Neural crest cell (in vitro differentiated cells): ENCODE data around the gene LRCH3. TPM values are rescaled to one million over a fixed set of nuclear protein-coding genes. Genes with fewer than 3 reads are reported as not detected.

ENCODE experiments used
- DNase-seq: peaks from one replicate; pipeline ENCODE4 v3.0.0; 2021; ENCODE audit warnings: low read depth, mixed read lengths, low spot score
- H3K27ac Mint-ChIP-seq: one replicate; pipeline ENCODE4 v1.8.0; 2021; ENCODE audit warnings: mild to moderate bottlenecking, mixed read lengths; ENCODE audit not compliant: unreplicated experiment
- H3K27me3 Mint-ChIP-seq: 2 replicates; pipeline ENCODE4 v1.8.0; 2021; ENCODE audit warnings: low read depth, mild to moderate bottlenecking, mixed read lengths
- H3K36me3 Mint-ChIP-seq: 2 replicates; pipeline ENCODE4 v1.8.0; 2021; ENCODE audit warnings: low read depth, mild to moderate bottlenecking, mixed read lengths
- H3K4me1 Mint-ChIP-seq: 2 replicates; pipeline ENCODE4 v1.8.0; 2021; ENCODE audit warnings: mixed read lengths
- H3K4me3 Mint-ChIP-seq: one replicate; pipeline ENCODE4 v1.8.0; 2021; ENCODE audit warnings: mild to moderate bottlenecking, mixed read lengths
- H3K9me3 Mint-ChIP-seq: 2 replicates; pipeline ENCODE4 v1.8.0; 2021; ENCODE audit warnings: mixed read lengths
- CTCF ChIP-seq: fragments of 200-600 bp; sonication (generic); conservative IDR thresholded peaks from 2 replicates; pipeline ENCODE4 v1.5.0; 2021; ENCODE audit warnings: antibody characterized with exemption, mild to moderate bottlenecking
- long read RNA-seq: library from polyadenylated mRNA; unstranded; transcript quantifications from one replicate; pipeline ENCODE4 v2.0.0, GENCODE V29; 2020
- total RNA-seq: library from RNA; stranded (reverse); gene quantifications from 2 replicates; pipeline ENCODE4 v1.2.1, GENCODE V29; 2021

Gene LRCH3
- 69.0 and 69.8 TPM in 2 replicates for total RNA-seq
- long read RNA-seq, full-length matches to known transcripts: 10 of 36 reads
- long read RNA-seq, partial matches to known transcripts: 11 of 36 reads
- long read RNA-seq, other reads (novel, unspliced or antisense): 15 of 36 reads

GRCh38 chr3:197791113-197791891, at the start of gene LRCH3:
Gene LRCH3 (plus strand): TSS chr3:197791254. CDS start chr3:197791279, 25 bp downstream.
- H3K4me1 Mint-ChIP-seq: peaks cover 41% of the 10 kb centered on the region
- no peaks in the 10 kb centered on the region for H3K9me3 Mint-ChIP-seq
- DNase-seq: peak; percentile 94
- peak within 1 kb of the TSS; percentile 96 for H3K4me3 Mint-ChIP-seq
- H3K27ac Mint-ChIP-seq: peak within 1 kb of the TSS; percentile 97
- TF ChIP-seq CTCF: no peak
- H3K36me3 Mint-ChIP-seq: no peaks in the 10 kb centered on the region
- H3K27me3 Mint-ChIP-seq: no peaks in the 10 kb centered on the region

GRCh38 chr3:197742787-197743186, 48.3 kb upstream of the LRCH3 start:
- no peak overlapping the region for H3K27ac Mint-ChIP-seq
- DNase-seq: no peak
- peaks cover 5% of the 10 kb centered on the region for H3K4me1 Mint-ChIP-seq
- no peaks in the 10 kb centered on the region for H3K27me3 Mint-ChIP-seq
- no peak for TF ChIP-seq CTCF
- H3K36me3 Mint-ChIP-seq: no peaks in the 10 kb centered on the region
- H3K9me3 Mint-ChIP-seq: no peaks in the 10 kb centered on the region
- H3K4me3 Mint-ChIP-seq: no peak overlapping the region

DNA sequence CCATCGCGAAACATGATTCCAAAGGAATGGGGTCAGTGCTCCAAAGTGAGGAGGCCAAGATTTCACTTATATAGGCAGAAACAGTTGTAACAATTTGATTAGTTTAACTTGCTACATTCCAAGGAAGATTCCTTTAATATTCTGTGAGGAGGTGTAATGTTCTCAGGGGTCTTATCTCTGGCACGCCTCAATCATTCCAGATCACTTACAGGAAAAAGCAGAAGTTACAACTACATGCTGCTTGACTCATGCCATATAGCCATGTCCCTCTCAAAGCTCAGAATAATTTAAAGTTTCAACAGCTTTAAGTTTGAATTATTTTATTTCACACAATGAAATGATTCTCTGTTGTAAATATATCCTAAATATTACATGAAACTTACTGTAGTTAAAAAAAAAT, 44.8 kb upstream of the LRCH3 start:
- H3K27me3 Mint-ChIP-seq: no peaks in the 10 kb centered on the region
- H3K4me1 Mint-ChIP-seq: peaks cover 24% of the 10 kb centered on the region
- peak overlapping the region; percentile 67 for H3K27ac Mint-ChIP-seq
- no peaks in the 10 kb centered on the region for H3K9me3 Mint-ChIP-seq
- no peak for DNase-seq
- no peaks in the 10 kb centered on the region for H3K36me3 Mint-ChIP-seq
- no peak for TF ChIP-seq CTCF
- H3K4me3 Mint-ChIP-seq: no peak overlapping the region

GRCh38 chr3:197746801-197747237, 44.2 kb upstream of the LRCH3 start:
- DNase-seq: no peak
- no peaks in the 10 kb centered on the region for H3K27me3 Mint-ChIP-seq
- no peaks in the 10 kb centered on the region for H3K9me3 Mint-ChIP-seq
- no peaks in the 10 kb centered on the region for H3K36me3 Mint-ChIP-seq
- TF ChIP-seq CTCF: no peak
- H3K4me3 Mint-ChIP-seq: peak overlapping the region; percentile 66
- H3K4me1 Mint-ChIP-seq: peaks cover 27% of the 10 kb centered on the region
- peak overlapping the region; percentile 76 for H3K27ac Mint-ChIP-seq

DNA sequence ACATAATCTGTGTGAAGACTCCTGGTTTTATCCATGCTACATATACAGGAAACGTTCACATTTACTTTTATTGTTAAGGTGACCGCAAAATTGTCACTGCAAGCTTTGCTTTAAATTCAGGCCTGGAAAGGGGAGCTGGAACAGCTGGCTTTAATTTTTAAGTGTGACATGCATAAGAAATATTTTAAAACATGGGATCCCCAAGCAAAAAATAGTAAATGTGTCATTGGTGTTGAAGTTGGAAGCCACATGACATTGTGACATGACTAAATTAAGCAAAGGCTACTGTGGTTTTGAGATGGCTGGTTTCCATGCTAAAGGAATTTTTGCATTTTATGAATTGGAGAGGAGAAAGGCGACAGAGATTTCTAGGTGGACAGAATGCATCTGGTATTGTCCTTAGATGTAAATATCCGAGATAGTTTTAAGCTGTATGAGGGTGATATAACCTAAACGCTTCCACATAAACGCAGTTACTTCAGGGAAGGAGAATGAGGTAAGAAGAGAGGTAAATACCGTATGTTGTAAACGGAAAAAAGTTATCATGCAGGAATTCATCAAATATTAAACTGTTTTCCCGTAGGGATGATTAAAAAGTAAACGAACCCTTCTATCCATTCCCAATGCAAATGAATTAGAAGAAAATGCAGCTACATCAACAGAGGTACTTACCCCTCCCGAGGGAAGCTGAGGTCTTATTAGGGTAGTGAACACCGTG, 42.3 kb upstream of the LRCH3 start:
- peak overlapping the region; percentile 97 for H3K4me3 Mint-ChIP-seq
- no peaks in the 10 kb centered on the region for H3K9me3 Mint-ChIP-seq
- no peaks in the 10 kb centered on the region for H3K36me3 Mint-ChIP-seq
- TF ChIP-seq CTCF: no peak
- no peak overlapping the region for H3K27ac Mint-ChIP-seq
- DNase-seq: no peak
- peaks cover 39% of the 10 kb centered on the region for H3K4me1 Mint-ChIP-seq
- H3K27me3 Mint-ChIP-seq: no peaks in the 10 kb centered on the region
